Cerebellar cortex (tissue), 1 donor: ENCODE data around the gene TNFAIP8.
"Not testable (repeated sequence)": the region's sequence is repeated elsewhere in the genome, so short reads cannot be mapped to it uniquely, and the experiment has no call there.

Source experiments
- DNase-seq: peaks from one replicate; pipeline ENCODE4 v3.0.0-alpha.2; 2015; ENCODE audit warnings: low spot score

The TNFAIP8 gene

DNA sequence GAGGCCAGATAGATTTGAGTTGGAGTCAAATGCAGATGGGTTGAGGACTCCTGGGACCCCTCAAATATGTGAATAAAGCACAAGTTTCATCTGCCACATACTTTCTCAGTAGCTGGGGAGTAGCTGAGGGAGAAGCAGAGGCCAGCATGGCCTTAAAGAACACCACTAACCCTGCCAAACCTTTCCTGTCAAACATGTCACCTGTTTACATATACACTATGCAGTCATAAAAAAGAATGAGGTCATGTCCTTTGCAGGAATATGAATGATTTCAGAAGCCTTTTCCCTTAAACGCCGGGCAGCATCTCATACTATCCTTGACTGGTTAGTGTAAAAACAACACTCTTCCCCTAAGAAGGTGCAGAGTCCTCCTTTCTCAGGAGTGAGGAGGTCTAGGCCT is 71.2 kb downstream of the TNFAIP8 start:
- DNase-seq = no peak

- DNase-seq = not testable (repeated sequence)
Observed at GRCh38 chr5:119427596-119427995, 71.8 kb downstream of the TNFAIP8 start.

DNA sequence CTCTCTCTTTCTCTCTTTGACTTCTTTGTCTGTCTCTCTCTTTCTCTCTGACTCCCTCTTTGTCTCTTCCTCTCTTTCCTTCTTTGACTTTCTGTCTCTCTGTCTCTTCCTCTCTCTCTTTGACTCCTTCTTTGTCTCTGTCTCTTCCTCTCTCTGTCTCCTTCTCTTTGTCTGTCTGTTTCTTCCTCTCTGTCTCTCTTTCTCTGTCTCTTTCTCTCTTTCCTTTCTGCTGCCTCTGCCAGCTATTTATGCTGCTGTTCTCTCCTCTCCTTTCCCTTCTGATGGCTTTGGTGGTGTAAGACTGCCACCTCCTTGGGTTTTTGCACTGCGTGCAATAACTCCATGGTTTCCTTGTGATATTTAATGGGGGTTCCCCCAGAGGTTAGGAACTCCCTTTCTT is 72.3 kb downstream of the TNFAIP8 start:
- DNase-seq = not testable (repeated sequence)

DNA sequence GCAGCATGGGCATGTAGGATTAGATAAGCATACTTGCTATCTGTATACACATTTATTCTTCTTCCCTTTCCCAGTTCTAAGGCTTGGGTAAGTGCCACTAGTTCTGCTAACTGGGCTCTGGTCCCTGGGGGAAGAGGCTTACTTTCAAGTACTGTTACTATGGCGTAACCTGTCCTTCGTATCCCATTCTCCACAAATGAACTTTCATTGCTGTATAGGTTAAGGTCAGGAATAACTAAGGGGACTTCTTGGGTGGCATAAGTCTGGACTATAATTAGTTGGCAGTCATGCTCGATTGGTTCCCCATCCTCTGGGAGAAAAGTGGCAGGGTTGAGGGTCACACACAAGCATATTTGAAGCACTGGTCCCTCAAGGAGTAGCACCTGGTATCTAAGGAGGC is 72.8 kb downstream of the TNFAIP8 start:
- not testable (repeated sequence) for DNase-seq

GRCh38 chr5:119432674-119433237 is 76.9 kb downstream of the TNFAIP8 start:
- not testable (repeated sequence) for DNase-seq

DNA sequence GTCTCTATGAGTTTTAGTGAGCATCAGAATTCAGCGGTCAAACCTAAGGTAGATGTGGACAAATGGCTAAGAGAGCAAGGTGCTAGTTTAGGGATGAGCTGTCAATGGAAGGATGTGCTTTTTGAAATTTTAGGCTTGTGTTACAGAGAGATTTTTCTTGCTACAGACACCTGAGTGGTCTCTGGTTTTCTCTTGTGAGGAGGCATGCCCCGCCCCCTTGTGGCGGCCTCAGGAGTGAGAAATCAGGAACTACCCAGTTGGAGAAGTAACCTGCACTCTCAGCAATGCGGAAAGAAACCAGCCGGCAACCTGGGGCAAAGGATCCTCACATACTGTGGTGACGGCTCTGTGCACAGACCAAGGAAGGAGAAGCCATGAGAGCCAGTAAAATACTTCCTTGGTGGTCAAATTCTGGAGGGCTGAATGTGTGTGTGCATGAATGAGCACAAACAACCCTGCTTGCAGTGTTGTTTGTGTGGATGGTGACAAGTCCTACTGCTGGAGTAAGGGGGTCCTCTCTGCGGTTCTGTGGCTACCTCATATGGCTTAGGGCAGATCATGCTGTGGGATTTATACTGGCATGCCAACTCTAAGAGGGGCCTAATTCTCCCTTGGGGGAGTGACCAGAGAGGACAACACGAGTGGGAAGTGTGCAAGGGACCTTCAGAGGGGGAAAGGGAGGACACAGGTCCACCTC is 79.8 kb downstream of the TNFAIP8 start:
- DNase-seq = peak; percentile 19

GRCh38 chr5:119437785-119438586 is 82.2 kb downstream of the TNFAIP8 start:
- not testable (repeated sequence) for DNase-seq

DNA sequence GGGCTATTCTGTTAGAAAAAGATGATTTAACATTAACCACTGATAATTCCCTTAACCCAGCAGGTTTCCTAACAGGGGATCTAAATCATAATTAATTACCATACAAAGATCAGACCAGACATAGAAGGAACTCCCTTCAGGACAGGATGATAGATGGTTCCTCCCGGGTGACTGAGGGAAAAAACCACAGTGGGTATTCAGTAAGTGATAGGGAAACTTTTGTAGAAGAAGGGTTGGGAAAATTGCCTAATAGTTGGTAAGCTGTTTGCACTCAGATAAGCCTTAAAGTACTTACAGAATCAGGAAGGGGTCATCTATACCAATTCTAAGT is 82.7 kb downstream of the TNFAIP8 start:
- not testable (repeated sequence) for DNase-seq

DNA sequence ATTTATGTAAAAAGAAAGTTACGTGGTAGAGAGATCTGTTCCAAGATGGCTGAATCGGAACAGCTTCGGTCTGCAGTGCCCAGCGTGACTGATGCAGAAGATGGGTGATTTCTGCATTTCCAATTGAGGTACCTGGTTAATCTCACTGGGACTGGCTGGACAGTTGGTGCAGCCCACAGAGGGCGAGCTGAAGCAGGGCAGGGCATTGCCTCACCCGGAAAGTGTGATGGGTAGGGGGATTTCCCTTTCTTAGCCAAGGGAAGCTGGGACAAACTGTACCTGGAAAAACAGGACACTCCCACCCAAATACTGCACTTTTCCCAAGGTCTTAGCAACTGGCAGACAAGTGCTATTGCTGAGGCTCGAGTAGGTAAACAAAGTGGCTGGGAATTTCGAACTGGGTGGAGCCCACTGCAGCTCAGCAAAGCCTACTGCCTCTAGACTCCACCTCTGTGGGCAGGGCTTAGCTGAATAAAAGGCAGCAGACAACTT is 83.4 kb downstream of the TNFAIP8 start:
- no peak for DNase-seq

- not testable (repeated sequence) for DNase-seq
Observed at GRCh38 chr5:119439632-119440031, 83.8 kb downstream of the TNFAIP8 start.

DNA sequence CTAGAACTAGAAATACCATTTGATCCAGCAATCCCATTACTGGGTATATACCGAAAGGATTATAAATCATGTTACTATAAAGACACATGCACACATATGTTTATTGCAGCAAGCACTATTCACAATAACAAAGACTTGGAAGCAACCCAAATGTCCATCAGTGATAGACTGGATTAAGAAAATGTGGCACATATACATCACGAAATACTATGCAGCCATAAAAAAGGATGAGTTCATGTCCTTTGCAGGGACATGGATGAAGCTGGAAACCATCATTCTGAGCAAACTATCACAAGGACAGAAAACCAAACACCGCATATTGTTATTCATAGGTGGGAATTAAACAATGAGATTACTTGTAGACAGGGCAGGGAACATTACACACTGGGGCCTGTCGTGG is 88.8 kb downstream of the TNFAIP8 start:
- not testable (repeated sequence) for DNase-seq

DNA sequence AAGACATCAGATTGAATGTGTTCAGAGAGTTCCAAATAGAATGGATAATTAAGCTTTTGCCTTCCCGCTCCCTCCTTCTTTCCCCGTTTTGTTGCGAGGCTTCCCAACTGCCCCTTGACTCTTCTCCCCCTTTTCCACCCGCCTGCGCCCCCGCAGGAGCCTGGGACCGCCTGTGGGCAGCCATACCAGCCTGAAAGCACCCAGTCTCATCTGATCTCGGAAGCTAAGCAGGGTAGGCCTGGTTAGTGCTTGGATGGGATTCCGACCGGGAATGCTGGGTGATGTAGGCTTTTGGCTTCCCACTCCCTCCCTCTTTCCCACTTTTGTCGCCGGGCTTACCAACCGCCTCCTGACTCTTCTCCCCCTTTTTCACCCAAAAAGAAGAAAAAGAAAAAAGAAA is 89.7 kb downstream of the TNFAIP8 start:
- no peak for DNase-seq
